NCI-H1048 (cell line): Measurements from ENCODE around the gene HDGFL2.

Source experiments
- DNase-seq: peaks from one replicate; lab custom pipeline; 2025; lab: John Stamatoyannopoulos, UW

HDGFL2 gene

GRCh38 chr19:4472174-4472974, at the start of gene HDGFL2:
Gene HDGFL2 (plus strand): TSS chr19:4472297. CDS start chr19:4472351, 54 bp downstream.
- no peak for DNase-seq

- DNase-seq: no peak
Observed at GRCh38 chr19:4423416-4424126, 48.5 kb upstream of the HDGFL2 start.

DNA sequence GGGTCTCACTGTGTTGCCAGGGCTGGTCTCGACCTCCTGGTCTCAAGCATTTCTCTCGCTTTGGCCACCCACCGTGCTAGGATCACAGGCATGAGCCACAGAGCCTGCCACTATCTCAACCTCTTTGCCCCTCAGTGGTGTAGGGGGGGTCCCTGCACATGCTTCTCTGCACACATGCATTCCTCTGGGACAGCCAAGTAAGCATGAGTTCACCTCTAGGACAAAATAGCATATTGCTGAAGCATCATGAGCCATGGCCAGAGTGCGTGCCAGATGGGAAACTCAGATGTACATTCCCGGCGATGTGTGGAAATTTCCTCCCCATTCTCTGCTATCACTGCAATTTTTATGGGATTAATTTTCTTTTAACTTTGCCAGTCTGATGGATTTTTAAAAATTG, 46.6 kb upstream of the HDGFL2 start:
- DNase-seq: no peak

- DNase-seq: no peak
Observed at GRCh38 chr19:4428326-4428975, 43.6 kb upstream of the HDGFL2 start.

DNA sequence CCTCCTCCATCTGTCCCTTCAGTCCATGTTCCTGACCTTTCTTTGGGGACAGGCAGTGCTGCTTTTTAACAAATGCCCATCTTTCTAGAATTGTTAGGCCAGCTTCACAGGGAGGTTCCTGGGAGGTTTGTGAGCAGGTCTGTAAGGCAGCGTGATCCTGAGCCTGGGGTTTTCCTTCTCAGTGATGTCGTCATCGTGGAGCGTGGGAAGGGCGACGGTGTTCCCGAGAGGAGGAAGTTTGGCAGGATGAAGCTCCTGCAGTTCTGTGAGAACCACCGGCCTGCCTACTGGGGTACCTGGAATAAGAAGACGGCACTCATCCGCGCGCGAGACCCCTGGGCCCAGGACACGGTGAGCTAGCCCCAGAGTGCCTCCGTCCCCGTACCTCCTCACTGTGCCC, 42.8 kb upstream of the HDGFL2 start:
- no peak for DNase-seq

GRCh38 chr19:4429771-4430171, 42.3 kb upstream of the HDGFL2 start:
- DNase-seq: no peak

DNA sequence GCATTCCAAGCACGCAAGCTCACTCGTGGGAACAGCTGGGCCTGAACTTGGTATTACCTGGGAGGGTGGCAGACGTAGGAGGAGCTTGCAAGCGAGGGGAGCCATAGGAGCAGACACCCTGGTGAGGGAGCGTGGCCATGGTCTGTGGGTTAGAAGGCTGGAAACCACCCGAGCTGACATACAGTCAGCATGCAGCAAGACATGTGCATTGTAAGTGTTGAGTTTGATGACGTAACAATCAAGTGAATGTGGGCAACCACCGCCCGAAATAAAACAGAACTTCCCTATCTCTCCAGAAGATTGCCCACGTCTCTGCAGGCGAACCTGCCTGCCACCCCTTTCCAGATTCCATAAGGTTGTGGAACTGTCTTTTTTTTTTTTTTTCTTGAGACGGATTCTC, 41.3 kb upstream of the HDGFL2 start:
- no peak for DNase-seq

- no peak for DNase-seq
Observed at GRCh38 chr19:4431296-4431695, 40.8 kb upstream of the HDGFL2 start.

DNA sequence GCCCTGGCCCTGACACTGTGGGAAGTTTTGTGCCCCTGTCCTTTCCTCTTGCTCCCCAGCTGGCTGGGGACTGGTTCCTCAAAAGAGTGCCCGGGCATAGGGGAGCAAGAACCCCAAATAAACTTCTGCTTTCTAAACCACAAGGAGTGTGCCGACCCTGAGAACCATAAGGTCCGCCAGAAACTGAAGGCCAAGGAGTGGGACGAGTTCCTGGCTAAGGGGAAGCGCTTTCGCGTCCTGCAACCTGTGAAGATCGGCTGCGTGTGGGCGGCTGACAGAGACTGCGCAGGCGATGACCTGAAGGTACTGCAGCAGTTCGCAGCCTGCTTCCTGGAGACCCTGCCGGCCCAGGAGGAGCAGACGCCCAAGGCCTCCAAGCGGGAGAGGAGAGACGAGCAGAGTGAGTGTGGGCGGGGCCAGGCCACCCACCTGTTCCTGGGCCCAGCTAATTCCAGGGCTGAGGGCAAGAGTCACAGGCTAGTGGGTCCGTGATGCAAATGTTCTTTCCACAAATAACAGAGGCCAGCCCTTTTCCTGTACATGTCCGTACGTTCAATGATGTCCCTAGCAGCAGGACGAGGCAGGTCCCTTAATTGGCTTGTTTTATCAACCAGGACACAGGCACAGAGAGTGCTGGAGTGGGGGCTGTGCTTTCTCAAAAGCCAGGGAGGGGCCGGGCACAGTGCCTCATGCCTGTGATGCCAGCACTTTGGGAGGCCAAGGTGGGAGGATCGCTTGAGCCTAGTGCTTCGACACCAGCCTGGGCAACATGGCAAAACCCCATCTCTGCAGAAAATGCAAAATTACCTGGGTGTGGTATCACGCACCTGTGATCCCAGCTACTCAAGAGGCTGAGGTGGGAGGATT, 40.1 kb upstream of the HDGFL2 start:
- no peak for DNase-seq

DNA sequence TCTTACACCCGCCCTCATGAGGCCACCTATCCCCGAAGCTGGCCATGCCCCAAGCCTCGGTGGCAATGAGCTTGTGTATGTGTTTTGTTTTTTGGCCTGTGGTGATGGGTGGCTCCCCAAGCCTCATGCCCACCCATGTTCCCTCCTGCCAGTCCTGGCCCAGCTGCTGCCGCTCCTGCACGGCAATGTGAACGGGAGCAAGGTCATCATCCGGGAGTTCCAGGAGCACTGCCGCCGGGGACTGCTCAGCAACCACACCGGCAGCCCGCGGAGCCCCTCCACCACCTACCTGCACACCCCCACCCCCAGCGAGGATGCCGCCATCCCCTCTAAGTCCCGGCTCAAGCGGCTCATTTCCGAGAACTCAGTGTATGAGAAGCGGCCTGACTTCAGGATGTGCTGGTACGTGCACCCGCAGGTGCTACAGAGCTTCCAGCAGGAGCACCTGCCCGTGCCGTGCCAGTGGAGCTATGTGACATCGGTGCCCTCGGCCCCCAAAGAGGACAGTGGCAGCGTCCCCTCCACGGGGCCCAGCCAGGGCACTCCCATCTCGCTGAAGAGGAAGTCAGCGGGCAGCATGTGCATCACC, 39.1 kb upstream of the HDGFL2 start:
- no peak for DNase-seq

GRCh38 chr19:4434391-4434790, 37.7 kb upstream of the HDGFL2 start:
- DNase-seq: no peak

DNA sequence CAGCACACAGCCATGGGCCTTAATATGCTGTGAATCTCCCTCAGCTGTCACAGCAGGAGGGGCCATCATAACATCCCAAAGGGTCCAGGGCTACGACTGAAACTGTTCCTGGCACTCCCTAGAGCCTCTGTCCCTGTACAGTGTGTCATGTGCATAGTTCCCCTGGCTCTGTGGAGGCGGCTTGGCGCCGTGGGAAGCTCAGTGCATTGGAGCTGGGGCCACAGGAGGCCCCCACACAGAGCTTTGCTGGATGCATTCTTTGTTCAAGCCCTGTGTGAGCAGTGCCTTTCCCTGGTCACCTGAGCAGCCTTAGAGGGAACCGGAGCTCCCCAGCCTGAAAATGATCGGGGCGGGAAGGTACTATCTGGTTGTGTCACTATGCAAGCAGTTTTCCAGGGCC, 35.9 kb upstream of the HDGFL2 start:
- no peak for DNase-seq

- no peak for DNase-seq
Observed at GRCh38 chr19:4437103-4437502, 35.0 kb upstream of the HDGFL2 start.

GRCh38 chr19:4439243-4439642, 32.9 kb upstream of the HDGFL2 start:
- no peak for DNase-seq

GRCh38 chr19:4441994-4442818, 29.9 kb upstream of the HDGFL2 start:
- no peak for DNase-seq

- no peak for DNase-seq
Observed at GRCh38 chr19:4442819-4443146, 29.3 kb upstream of the HDGFL2 start.

DNA sequence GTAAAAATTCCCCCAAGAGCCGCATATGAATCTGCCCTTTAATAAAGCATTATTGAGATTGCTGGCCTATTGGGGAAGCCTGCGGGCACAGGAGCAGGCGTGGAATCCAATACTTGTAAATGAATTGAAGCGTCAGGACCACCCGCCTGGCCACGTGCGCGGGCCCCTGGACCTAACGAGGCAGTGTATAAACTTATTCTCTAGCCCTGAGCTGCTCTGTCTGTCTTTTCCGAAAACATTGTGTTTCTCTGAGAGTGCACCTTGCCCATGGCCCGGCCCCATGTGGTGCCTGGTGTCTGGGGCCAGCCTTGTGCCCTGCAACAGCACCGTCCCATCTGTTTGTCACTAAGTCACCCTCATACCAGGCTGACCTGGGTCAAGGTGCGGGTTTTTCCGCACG, 28.9 kb upstream of the HDGFL2 start:
- DNase-seq: no peak

DNA sequence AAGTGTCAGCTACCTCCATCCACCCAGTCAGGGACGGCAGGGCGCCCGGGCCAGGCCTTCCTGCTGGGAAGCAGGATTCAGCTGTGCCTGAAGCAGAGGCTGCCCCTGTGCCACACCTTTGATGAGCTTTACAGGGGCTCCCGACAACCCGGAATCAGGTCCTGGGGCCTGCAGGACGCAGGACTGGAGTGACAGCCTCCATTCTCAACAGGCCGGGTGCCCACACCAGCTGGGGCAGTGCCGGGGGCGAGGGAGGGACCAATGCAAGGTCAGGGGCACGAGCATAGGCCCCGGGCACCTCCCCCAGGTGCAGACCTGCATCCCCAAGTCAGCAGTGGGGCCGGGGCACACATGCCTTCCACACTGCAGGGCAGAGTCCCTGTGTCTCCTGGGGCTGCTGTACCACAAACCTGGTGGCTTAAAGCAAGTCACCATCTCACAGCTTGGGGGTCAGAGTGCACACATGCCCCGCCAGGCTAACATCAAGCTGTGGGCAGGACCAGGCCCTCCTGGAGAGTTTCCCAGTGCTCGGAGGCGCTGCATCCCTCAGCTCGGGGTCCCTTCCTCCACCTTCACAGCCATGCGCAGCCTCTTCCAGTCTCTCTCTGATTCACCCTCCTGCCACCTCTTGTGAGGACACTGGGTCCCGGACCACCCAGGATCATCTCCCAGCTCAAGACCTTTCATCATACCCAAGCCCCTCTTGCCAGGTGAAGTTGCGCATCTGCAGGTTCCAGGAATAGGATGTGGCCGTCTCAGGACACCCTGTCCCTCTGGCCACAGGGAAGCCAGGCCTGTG, 27.9 kb upstream of the HDGFL2 start:
- DNase-seq: no peak

DNA sequence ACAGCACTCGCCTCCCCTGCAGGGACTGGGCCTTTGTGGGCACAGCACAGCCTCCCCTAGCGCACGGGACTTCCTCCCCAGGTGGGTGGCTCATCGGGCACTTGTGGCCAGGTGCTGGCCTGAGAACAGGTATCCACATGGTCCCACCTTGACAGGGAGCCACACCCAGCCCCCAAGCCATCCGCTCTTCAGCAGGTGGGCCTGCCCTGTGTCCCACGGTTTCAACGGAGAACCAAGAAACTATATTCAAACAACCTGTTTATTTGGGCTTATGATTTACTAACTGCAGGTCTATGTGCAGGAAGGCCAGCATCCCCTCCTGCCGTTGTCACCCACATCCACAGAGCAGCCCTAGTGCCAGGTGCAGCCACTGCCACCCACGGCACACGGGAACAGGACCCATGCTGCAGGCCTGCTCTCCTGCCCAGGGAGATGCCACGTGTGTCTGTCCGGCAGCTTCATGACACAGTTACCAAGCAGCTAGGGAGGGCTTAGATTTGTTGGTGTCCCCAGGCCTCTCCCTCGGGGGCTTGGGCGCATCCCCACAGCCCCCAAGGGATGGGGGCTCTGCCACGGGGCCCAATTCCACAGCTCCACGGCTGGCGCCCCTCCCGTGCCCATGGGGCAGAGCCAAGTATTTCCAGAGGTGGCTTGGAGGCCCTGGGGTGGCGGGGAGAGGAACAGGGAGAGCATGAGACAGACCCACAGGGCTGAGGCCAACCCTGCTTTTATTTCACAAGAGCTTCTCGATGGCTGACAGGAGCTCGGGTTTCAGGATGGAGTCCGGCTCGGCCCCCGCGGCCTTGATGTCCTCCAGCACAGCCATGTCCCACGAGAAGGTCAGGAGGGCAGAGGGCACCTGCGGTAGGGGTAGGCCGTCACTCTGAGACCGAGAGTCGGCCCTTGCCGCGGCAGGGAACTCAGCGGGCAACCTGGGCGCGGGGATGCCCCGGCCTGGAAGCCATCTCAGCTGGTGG, 27.0 kb upstream of the HDGFL2 start:
- no peak for DNase-seq
